Gastrocnemius medialis (tissue), 4 donors: Measurements from ENCODE around the gene C2orf81. TPM values are rescaled to one million over a fixed set of nuclear protein-coding genes. Genes with fewer than 3 reads are reported as not detected.

Experiments used
- ATAC-seq, 2 donors: fragments of 150-250 bp; one replicate each; pipeline ENCODE4 v1.9.1; 2016
- DNase-seq, 2 donors: peaks; one replicate each; pipeline ENCODE4 v3.0.0-alpha.2; 2019
- H3K27ac ChIP-seq, 4 donors: fragments of 200-600 bp; sonication (generic); 1 replicate in 1 of 4; 2 replicates in 3 of 4; pipeline ENCODE4 v1.5.1; 2016 to 2018; ENCODE audit warnings: mild to moderate bottlenecking in 2 of 4, moderate library complexity in 1 of 4
- H3K27me3 ChIP-seq, 3 donors: fragments of 200-600 bp; sonication (generic) in 2 of 3; 1 replicate in 1 of 3; 2 replicates in 2 of 3; pipeline versions ENCODE4 v1.5.1 to v1.6.0; 2016 to 2019; ENCODE audit warnings: mild to moderate bottlenecking in 1 of 3, moderate library complexity in 1 of 3
- H3K36me3 ChIP-seq, 2 donors: fragments of 200-600 bp; sonication (generic) in 1 of 2; one replicate each; pipeline ENCODE4 v1.5.1; 2017 to 2018
- H3K4me1 ChIP-seq, 2 donors: fragments of 200-600 bp; sonication (generic) in 1 of 2; one replicate each; pipeline ENCODE4 v1.5.1; 2016 to 2017; ENCODE audit warnings: mild to moderate bottlenecking in 2 of 2
- H3K4me3 ChIP-seq, 4 donors: fragments of 200-600 bp; sonication (generic) in 3 of 4; 1 replicate in 1 of 4; 2 replicates in 3 of 4; pipeline ENCODE4 v1.5.1; 2016 to 2019; ENCODE audit warnings: mild to moderate bottlenecking in 2 of 4
- H3K9me3 ChIP-seq, 3 donors: fragments of 200-600 bp; sonication (generic) in 2 of 3; 1 replicate in 1 of 3; 2 replicates in 2 of 3; pipeline ENCODE4 v1.5.1; 2016 to 2019
- POLR2A ChIP-seq, 2 donors: fragments of 450-650 bp; IDR thresholded peaks; one replicate each; pipeline ENCODE4 v1.6.1; 2017; ENCODE audit warnings: antibody characterized with exemption in 2 of 2, mild to moderate bottlenecking in 2 of 2, moderate library complexity in 2 of 2
- in situ Hi-C, 4 donors: fragments of 200-750 bp; cut with MboI; loops; one replicate each; pipeline versions ENCODE4 v1.15.0 to v1.8.0; 2017; ENCODE audit warnings: low sequenced_read_pairs in 4 of 4
- intact Hi-C: fragments of 100-400 bp; cut with DNase I; formaldehyde crosslinking; loops from one replicate; pipeline ENCODE4 v1.15.1; 2023; ENCODE audit warnings: low total_unique reads
- total RNA-seq, 4 donors: library from RNA; depleted of rRNA; stranded (reverse); fragments of >200 nt; gene quantifications; one replicate each; pipeline versions ENCODE4 v1.1.0 to v1.2.3, GENCODE V29; 2016
- TF ChIP-seq, protein P1 (sequence below), 5 experiments: fragments of 450-650 bp in 3 of 5; fragments of 200-600 bp in 2 of 5; sonication (generic) in 2 of 5; IDR thresholded peaks in 4 of 5; conservative IDR thresholded peaks in 1 of 5; 1 replicate in 4 of 5; 2 replicates in 1 of 5; pipeline ENCODE4 v1.5.1; 2016 to 2019; ENCODE audit warnings: antibody characterized with exemption in 5 of 5, mild to moderate bottlenecking in 3 of 5, moderate library complexity in 3 of 5

The C2orf81 gene
- total RNA-seq, 4 donors from 2014 or later = 0.24 TPM; not detected in 3

DNA sequence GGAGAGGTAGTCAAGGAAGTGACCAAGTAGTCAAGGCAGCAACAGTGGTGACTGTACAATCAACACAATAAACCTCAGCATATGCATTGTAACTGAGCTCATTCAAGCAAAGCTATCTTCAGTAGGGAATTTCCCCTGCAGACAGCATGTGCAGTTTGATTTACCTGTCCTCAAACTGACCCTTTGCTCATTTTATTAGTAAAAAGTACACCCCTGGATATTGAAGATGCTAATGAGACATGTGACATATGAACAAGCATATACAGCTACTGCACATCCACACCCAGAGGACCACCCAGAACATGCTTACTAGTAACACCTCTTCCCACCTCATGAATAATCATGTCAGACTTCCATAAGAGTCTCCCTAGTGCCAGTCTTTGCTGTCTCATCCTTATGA, 15.4 kb downstream of the C2orf81 start:
- Histone ChIP-seq H3K27ac (no peak overlapping the region), H3K4me3 (no peak overlapping the region), H3K9me3 (no peaks in the 10 kb centered on the region), H3K27me3 (peaks cover 0 to 3% (median 0%) of the 10 kb centered on the region in 3 donors), H3K4me1 (no peaks in the 10 kb centered on the region), H3K36me3 (no peaks in the 10 kb centered on the region)
- TF ChIP-seq POLR2A (IDR thresholded peaks at IDR 0.05) = no peak
- TF ChIP-seq, protein P1, sequence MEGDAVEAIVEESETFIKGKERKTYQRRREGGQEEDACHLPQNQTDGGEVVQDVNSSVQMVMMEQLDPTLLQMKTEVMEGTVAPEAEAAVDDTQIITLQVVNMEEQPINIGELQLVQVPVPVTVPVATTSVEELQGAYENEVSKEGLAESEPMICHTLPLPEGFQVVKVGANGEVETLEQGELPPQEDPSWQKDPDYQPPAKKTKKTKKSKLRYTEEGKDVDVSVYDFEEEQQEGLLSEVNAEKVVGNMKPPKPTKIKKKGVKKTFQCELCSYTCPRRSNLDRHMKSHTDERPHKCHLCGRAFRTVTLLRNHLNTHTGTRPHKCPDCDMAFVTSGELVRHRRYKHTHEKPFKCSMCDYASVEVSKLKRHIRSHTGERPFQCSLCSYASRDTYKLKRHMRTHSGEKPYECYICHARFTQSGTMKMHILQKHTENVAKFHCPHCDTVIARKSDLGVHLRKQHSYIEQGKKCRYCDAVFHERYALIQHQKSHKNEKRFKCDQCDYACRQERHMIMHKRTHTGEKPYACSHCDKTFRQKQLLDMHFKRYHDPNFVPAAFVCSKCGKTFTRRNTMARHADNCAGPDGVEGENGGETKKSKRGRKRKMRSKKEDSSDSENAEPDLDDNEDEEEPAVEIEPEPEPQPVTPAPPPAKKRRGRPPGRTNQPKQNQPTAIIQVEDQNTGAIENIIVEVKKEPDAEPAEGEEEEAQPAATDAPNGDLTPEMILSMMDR (IDR thresholded peaks at IDR 0.05 in 4 of 5, conservative IDR thresholded peaks at IDR 0.05 in 1 of 5) = no peak
- no peak for ATAC-seq
- intact Hi-C loops (no loop called here), in situ Hi-C loops (no loop called here)
- no peak for DNase-seq

DNA sequence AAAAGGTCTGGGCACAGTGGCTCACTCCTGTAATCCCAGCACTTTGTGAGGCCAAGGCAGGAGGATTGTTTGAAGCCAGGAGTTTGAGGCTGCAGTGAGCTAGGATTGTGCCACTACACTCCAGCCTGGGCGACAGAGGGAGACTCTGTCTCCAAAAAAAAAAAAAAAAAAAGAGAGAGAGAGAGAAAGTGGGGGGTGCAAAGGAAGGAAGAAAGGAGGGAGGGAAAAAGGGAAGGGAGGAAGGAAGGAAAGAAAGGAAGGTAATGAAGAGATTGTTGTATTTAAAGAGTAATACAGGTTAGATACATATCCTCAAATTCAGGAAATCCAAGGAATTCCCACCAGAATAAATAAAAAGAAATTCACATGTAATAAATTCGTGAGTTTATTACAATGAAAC, 19.5 kb downstream of the C2orf81 start:
- DNase-seq = no peak
- Histone ChIP-seq H3K27me3 (no peaks in the 10 kb centered on the region), H3K36me3 (no peaks in the 10 kb centered on the region), H3K4me3 (no peak overlapping the region), H3K9me3 (no peaks in the 10 kb centered on the region), H3K4me1 (no peaks in the 10 kb centered on the region), H3K27ac (no peak overlapping the region)
- intact Hi-C loops = no loop called here
- ATAC-seq = no peak
- TF ChIP-seq, protein P1 (IDR thresholded peaks at IDR 0.05 in 4 of 5, conservative IDR thresholded peaks at IDR 0.05 in 1 of 5) = no peak
- no peak for TF ChIP-seq POLR2A (IDR thresholded peaks at IDR 0.05)
- in situ Hi-C loops = no loop called here

DNA sequence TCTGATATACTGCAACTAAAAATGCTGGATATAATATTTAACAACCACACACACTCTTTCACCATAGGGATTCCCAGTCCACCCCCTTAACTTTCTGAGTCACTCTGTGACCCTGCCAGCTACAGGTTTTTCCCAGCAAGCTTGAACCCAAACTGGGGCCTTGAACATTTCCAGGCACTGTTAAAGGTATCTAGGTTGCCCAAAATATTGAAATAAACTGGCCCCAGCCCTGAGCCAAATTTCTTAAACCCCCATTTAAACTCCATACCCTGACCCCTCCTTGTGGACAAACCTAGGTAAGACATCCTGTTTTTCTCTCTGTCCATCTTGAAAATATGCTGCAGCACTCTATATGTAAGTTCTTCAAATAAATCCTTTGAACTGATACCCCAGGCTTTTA, 21.6 kb downstream of the C2orf81 start:
- H3K4me1 ChIP-seq = no peaks in the 10 kb centered on the region
- ATAC-seq (no peak), DNase-seq (no peak)
- no peak overlapping the region for H3K27ac ChIP-seq
- in situ Hi-C loops = no loop called here
- H3K4me3 ChIP-seq = no peak overlapping the region
- no peaks in the 10 kb centered on the region for H3K27me3 ChIP-seq
- intact Hi-C loops = loop anchor here (10.0 kb wide), 1 partner anchor 575 kb away; the partner anchor contains the start of gene STAMBP
- TF ChIP-seq, protein P1 (IDR thresholded peaks at IDR 0.05 in 4 of 5, conservative IDR thresholded peaks at IDR 0.05 in 1 of 5) = peak in 3 of 5 experiments; percentile 10 to 37 (median 20)
- TF ChIP-seq POLR2A (IDR thresholded peaks at IDR 0.05) = no peak
- H3K9me3 ChIP-seq = no peaks in the 10 kb centered on the region
- H3K36me3 ChIP-seq = no peaks in the 10 kb centered on the region

DNA sequence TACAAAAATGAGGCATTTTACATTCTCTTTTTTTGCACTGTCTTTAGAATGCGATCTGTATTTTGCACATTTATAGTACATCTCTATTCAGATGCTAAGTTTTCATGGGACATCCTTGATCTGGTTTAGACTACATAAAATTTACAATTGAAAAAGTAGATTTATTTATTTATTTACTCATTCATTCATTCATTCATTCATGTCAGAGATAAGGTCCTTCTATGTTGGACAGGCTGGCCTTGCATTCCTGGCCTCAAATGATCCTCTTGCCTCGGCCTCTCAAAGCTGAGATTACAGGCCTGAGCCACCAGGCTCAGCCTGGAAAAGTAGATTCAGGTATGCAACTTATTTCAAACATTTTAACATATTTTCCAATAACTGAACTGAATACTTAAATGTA, 25.3 kb downstream of the C2orf81 start:
- Histone ChIP-seq H3K4me1 (peaks cover 0 to 5% of the 10 kb centered on the region in 2 donors), H3K27me3 (no peaks in the 10 kb centered on the region), H3K9me3 (no peaks in the 10 kb centered on the region), H3K27ac (no peak overlapping the region), H3K36me3 (no peaks in the 10 kb centered on the region), H3K4me3 (no peak overlapping the region)
- DNase-seq (no peak), ATAC-seq (no peak)
- intact Hi-C loops = loop anchor here (10.0 kb wide), 1 partner anchor 571 kb away; the partner anchor contains the start of gene STAMBP
- in situ Hi-C loops = no loop called here
- TF ChIP-seq, protein P1 (IDR thresholded peaks at IDR 0.05 in 4 of 5, conservative IDR thresholded peaks at IDR 0.05 in 1 of 5) = no peak
- TF ChIP-seq POLR2A (IDR thresholded peaks at IDR 0.05) = no peak

DNA sequence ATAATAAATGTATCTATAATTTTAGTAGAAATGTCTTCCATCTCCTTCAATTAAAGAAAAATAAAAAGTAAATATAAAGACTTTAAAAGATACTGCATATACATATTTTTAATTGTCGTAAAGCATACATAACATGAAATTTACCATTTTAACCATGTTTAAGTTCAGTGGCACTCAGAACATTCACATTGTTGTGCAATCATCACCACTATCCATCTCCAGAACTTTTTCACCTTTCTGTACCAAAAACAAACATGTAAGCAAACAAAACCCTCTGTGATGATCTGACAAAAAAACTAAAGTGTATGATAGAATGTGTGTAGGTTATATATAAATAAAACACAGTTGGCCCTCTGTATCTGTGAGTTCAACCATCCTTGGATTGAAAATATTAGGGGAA, 27.9 kb downstream of the C2orf81 start:
- no peaks in the 10 kb centered on the region for H3K36me3 ChIP-seq
- H3K9me3 ChIP-seq = no peaks in the 10 kb centered on the region
- no peak for ATAC-seq
- no peak for TF ChIP-seq POLR2A (IDR thresholded peaks at IDR 0.05)
- TF ChIP-seq, protein P1 (IDR thresholded peaks at IDR 0.05 in 4 of 5, conservative IDR thresholded peaks at IDR 0.05 in 1 of 5) = no peak
- intact Hi-C loops = loop anchor here (10.0 kb wide), 1 partner anchor 569 kb away; the partner anchor contains the start of gene STAMBP
- H3K27me3 ChIP-seq = no peaks in the 10 kb centered on the region
- in situ Hi-C loops = no loop called here
- no peak for DNase-seq
- no peak overlapping the region for H3K27ac ChIP-seq
- H3K4me3 ChIP-seq = no peak overlapping the region
- peaks cover 25 to 32% of the 10 kb centered on the region in 2 donors for H3K4me1 ChIP-seq
